Hematopoietic multipotent progenitor cell (in vitro differentiated cells): ENCODE measurements around the gene GALNT18. TPM values are rescaled to one million over a fixed set of nuclear protein-coding genes. Genes with fewer than 3 reads are reported as not detected.

Experiments used
- DNase-seq, 3 donors: peaks; one replicate each; pipeline ENCODE4 v3.0.0-alpha.2; 2011 to 2015; ENCODE audit warnings: low read depth in 2 of 3, low spot score in 2 of 3
- total RNA-seq: library from RNA; depleted of rRNA; stranded (reverse); fragments of >200 nt; gene quantifications from one replicate; pipeline ENCODE4 v1.2.3, GENCODE V29; 2012

Gene GALNT18
- total RNA-seq, 1 donor = 0.54 TPM

GRCh38 chr11:11444027-11444803 is 177.6 kb downstream of the GALNT18 start:
- no peak for DNase-seq

GRCh38 chr11:11442791-11443190 is 179.0 kb downstream of the GALNT18 start:
- no peak for DNase-seq

GRCh38 chr11:11441516-11441915 is 180.3 kb downstream of the GALNT18 start:
- DNase-seq = no peak

GRCh38 chr11:11441091-11441490 is 180.7 kb downstream of the GALNT18 start:
- no peak for DNase-seq

- no peak for DNase-seq
Measured at GRCh38 chr11:11440144-11440543, 181.7 kb downstream of the GALNT18 start.

GRCh38 chr11:11439591-11439990 is 182.2 kb downstream of the GALNT18 start:
- DNase-seq = no peak

GRCh38 chr11:11436715-11437313 is 185.0 kb downstream of the GALNT18 start:
- DNase-seq = no peak

- no peak for DNase-seq
Measured at GRCh38 chr11:11435635-11436034, 186.2 kb downstream of the GALNT18 start.

GRCh38 chr11:11433960-11434359 is 187.8 kb downstream of the GALNT18 start:
- DNase-seq = no peak

GRCh38 chr11:11432621-11433319 is 189.0 kb downstream of the GALNT18 start:
- no peak for DNase-seq

GRCh38 chr11:11430431-11430830 is 191.4 kb downstream of the GALNT18 start:
- DNase-seq = no peak

GRCh38 chr11:11428714-11429113 is 193.1 kb downstream of the GALNT18 start:
- no peak for DNase-seq

GRCh38 chr11:11427542-11427941 is 194.3 kb downstream of the GALNT18 start:
- no peak for DNase-seq

- no peak for DNase-seq
Measured at GRCh38 chr11:11427140-11427539, 194.7 kb downstream of the GALNT18 start.

GRCh38 chr11:11426226-11426952 is 195.4 kb downstream of the GALNT18 start:
- no peak for DNase-seq

GRCh38 chr11:11425806-11426205 is 196.0 kb downstream of the GALNT18 start:
- no peak for DNase-seq

- DNase-seq = no peak
Measured at GRCh38 chr11:11424688-11425087, 197.1 kb downstream of the GALNT18 start.

- DNase-seq = no peak
Measured at GRCh38 chr11:11422411-11423128, 199.2 kb downstream of the GALNT18 start.

GRCh38 chr11:11421509-11421908 is 200.3 kb downstream of the GALNT18 start:
- no peak for DNase-seq

GRCh38 chr11:11420899-11421285 is 200.9 kb downstream of the GALNT18 start:
- peak in 1 of 3 donors; percentile 51 for DNase-seq
